Ammon's horn (tissue), 1 donor: ENCODE results near the gene ADAT2.

ENCODE experiments used
- DNase-seq: peaks from one replicate; pipeline ENCODE4 v3.0.0-alpha.2; 2016; ENCODE audit warnings: low spot score

Gene ADAT2

DNA sequence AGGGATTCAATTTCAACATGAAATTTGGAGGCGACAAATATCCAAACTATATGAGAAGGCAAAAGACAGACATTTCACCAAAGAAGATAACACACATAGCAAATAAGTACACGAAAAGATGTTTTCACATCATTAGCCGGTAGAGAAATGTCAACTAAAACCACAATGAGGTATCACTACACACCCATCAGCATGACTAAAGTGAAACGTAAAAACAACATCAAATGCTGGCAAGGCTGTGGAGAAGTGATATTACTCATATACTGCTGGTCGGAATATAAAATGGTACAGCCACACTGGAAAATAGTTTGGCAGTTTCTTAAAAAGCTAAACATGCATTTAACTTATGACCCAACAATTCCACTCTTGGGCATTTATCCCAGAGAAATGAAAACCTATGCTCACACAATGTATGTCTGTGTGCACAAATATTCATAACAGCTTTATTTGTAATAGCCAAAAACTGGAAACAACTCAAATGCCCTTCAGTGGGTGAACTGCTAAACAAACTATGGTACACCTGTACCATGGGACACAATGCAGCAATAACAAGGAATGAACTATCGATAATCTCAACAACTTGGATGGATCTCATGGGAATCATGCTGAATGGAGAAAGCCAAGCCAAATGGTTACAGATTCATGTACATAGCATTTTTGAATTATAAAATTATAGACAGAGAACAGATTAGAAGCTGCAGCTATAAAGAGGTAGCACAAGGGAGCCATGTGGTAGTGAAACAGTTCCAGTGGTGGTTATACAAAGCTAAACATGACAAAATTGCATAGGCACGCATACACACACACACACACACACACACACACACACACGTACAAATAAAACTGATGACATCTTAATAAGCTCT lies 8.6 kb downstream of the ADAT2 start:
- DNase-seq, result no peak

DNA sequence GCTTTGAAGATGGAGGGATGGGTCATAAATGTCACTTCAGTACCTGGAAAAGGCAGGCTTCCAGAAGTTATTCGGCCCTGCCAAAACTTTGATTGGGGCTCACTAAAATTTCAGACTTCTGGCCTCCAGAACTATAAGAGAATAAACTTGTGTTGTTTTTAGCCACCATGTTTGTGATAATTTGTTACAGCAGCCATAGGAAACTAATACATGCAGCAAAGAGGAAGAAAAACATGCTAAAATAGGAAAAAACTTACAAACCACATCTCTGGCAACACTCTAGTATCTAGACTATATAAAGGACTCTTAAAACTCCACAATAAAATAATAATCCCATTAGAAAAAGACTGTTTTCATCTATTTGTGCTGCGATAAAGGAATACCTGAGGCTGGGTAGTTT lies 9.5 kb downstream of the ADAT2 start:
- no peak for DNase-seq

DNA sequence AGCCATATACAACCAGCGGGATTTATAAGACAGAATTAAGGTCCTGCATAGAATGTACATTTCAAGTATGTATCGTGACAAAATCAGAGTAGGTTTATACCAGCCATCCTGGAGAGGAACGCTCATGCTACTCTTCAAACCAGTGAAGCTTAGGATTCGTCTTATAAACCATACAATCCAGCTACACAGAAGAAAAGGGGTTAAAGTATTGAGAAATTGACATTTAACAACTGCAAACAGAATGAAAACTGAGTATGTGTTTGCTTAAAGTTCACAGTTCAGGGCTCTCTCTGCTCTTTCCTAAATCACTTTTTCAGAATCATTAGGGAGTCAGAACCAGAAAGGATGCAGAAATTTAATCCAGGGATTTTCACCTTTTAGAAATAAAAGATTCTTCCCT lies 17.9 kb downstream of the ADAT2 start:
- DNase-seq, result no peak

DNA sequence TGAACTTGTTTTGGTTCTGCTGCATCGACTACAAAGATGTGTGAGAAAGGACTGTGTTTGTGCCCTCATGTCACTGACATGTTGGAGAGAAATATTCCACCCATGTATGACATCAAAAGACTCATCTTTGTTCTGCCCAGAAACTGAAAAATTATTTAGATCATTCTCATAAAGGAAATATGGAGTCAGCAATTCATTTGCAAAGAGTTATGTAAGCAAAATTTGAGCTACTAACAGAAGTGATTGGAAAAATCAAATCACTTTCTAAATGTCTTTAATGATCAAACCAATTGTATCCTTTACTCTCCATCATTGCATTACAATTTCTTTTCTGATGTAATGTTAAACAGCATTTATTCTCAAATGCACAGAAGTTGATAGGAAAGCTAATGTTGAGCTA lies 19.3 kb downstream of the ADAT2 start:
- no peak for DNase-seq

DNA sequence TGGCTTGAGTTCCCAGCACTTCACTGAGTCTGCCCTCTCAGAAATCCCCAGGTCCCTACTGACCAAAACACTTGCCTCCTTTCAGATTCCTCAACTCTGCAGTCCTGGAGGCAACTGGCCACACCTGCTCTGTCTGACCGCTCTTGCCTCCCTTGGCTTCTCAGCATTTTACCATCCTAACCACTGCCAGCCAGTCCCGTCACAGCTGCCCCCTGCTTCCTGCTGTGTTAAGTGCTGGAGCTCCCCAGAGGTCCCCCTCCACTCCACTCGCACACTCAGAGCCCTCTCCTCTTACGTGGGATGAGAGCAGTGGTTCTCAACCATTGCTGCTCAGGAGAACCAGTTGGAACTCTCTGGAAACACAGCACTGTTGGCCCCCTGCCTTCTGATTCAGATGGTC lies 20.5 kb downstream of the ADAT2 start:
- DNase-seq, result no peak

DNA sequence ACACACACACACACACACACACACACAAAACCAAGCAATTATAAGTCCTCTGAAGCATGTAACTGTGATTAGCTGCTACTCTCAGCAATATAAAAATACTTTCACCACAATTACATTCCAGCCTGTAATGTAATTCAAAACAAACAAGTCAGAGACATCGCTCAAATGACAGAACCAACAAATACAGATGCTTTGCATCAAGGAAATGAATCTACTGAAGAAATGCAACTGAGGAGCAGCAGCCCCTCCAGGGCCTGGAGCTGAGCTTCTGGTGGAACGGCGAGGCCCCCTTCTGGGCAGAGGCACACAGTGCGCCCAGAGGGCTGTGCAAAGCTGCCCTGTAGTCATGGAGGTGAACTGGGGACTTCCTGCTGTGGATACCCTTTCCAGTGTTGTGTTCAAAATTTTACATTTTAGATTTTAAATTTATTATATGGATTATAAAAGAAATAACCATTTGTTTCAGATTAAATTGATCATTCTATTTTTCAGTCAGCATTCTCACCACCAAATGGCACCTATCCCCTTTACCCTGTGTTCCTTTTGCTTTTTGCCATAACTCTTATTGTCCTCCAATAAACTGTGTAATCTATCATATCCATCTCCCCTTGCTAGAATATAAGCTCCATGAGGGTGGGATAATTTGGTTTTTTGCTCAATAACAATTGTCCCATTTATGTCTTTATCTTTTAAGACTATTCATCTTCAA lies 23.2 kb downstream of the ADAT2 start:
- peak; percentile 84 for DNase-seq

DNA sequence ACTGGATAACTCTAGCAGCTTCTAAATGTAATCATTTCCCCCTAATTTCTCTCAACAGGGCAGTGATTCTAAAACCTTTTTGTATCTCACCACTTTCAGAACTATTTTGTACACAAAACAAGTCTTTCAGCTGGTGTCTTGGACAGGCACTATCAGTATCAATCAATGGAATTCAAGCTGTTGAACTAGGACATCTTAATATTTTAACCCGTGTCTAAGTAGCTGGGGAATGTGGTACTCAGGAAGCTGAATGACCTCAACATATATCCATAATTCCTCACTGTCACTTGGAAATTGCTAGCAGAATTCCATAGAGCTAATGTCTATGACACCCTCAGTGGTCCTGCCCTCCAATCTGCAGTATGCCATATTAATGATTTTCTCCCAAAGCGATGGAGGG lies 24.5 kb downstream of the ADAT2 start:
- no peak for DNase-seq

DNA sequence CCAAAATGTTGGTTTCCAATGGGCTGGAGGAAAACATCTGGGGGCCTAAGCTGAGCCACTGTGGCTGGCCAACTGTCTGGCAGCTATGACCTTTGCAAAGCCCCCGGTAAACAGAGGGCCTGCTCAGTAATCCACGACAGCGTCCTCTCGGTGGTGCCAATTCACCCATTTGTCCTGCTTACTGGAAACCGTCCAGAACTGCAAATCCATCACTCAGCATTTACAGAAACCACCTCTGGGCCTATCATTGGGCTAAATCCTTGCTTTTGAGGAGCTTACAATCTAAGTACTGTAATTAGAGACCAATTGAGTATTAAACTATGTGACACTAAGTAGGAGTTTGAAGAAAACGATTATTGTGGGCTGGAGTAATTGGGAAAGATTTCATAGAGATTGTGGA lies 31.0 kb downstream of the ADAT2 start:
- no peak for DNase-seq

DNA sequence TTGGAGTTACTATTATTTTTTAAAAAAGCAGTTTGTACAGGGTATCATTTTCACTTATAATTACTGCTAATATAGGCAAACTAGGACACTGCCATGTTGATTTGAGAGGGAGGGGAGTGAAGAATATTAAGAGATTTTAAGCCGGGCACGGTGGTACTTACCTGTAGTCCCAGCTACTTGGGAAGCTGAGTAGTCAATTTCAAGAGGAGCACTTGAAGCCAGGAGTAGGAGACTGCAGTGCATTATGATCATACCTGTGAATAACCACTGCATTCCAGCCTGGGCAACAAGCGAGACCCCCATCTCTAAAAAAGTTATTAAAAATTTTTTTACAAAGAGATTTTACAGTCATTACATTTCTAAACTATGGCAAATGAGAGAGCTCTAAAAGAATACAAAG lies 35.7 kb downstream of the ADAT2 start:
- DNase-seq, result no peak

DNA sequence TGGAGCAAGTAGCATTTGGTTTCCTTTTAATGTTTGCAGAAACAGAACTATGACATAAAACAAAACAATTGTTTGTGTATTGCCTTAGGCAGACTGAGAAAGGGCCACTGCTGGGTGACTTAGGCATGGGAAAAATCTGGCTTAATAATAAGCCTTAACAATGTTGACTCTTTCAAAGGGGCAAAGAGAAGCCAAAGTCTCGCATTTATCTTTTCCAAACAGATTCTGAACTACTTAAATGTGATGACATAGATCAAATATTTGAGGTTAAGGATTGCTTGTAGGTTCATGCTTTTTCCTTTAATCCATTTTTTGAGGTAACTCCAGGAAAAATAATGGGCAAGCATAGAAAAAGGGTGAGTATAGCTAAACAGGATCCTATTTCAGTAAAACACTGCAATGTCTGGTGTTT lies 39.6 kb downstream of the ADAT2 start:
- DNase-seq, result no peak

DNA sequence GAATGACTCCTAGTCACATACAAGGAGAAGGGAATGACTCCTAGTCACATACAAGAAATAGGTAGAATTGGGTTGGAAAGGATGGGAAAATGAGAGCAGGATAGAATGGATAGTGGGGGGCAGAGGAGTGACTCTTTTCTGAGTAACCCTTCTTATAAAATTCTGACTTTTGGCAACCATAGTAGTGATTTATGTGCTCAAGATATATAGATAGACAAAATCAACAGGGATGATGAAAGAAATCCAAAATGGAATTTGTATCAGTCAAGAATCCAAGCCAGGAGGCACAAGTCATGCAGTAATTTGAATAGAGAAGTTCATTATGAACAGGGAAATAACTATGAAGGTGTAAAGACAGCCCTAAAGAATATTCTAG lies 41.7 kb downstream of the ADAT2 start:
- no peak for DNase-seq

DNA sequence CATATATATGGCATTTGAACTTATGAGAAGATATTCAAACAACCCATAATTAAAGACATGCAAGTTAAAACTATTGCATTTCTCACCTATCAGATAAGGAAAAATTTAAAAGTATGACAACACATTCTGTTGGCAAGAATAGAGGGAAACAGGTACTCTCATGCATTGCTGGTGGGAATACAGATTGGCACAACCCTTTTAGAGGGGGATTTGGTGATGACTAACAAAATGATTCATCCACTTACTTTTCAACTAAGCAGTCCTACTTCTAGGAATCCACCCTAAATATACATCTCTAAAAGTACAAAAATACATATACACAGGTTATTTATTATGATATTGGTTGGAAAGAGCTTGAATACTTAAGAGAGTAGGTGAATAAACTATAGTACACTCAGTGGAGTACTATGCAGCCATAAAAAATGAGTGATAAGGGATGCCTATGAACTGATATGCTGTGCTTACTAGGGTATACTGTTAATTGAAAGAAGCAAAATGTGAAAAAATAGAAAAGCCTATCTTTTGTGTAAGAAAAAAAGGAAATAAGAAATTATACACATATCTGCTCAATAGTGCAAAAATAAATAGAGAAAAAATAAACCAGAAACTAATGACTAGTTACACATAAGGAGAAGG lies 42.2 kb downstream of the ADAT2 start:
- DNase-seq, result no peak

DNA sequence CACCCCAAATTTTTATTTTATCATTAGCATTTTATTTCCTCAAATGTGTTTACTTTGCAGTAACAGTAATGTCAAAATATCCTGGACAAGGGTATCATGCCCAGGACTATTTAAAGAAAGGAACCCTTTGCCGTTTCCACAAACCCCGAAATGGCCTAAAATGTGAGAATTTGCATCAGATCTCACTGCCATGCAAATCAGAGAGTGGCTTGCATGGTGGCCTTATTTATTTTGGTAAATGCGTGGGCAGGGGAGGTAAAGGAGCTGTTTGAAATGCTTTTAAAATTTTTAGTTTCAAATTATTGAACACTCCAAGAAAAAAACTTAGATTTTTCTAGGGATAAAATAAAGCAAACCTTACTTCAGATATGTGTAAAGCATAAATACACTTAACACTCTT lies 43.8 kb downstream of the ADAT2 start:
- DNase-seq, result no peak

DNA sequence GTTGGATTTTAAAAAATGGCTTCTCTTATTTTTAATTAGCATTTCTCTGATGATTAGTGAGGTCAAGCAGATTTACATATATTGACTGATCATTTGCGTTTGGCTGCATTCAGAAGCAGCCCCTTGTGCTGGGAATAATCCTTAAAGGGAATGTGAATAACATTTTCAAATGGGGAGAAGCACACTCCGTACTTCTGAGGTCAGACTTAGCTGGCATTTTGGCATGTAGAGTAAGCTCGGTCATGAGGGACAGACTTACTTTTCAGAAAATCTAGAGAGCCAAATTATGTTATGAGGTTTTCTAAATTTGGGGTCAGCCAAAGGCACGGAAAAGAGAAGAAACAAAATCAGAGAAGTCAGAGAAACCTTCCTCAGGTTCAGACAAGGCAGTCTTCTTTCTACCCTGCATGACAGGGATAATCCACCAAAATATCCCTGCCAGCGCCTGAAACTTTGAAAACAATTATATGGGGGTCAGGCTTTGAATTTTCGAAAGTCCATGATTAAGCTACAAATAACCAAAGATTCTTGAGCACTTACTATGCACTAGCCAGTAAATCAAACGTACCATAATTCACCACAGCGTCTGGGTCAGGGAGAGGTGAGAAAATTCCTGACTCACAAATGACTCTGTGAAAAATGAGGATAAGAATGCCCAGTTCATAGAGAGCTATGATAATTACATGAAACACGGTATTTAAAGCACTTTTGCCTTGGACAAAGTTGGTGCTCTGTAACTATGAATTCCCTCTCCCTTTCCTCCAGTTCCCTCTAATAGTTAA lies 44.9 kb downstream of the ADAT2 start:
- no peak for DNase-seq

DNA sequence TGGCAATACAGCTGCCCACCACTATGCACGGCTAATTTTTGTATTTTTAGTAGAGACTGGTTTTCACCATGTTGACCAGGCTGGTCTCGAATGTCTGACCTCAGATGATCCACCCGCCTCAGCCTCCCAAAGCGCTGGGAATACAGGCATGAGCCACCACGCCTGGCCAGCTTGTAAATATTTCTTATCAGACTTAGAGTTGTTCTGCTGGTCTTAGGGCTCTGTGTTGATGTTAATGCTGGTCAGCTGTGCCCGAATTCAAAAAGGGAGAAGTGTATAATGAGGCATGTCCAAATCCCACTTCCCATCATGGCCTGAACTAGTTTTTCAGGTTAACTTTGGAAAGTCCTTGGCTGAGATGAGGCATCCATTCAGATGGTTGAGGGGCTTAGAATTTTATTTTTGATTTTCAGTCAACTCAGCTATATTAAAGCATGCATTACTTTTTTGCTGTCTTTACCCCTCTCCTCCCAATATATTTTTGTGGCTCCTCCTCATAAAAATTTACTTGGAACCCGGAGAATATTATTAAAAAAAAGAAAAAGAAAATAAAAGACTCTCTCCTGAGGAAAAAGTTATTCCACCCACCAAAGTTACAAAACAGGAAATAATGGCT lies 47.7 kb downstream of the ADAT2 start:
- no peak for DNase-seq

DNA sequence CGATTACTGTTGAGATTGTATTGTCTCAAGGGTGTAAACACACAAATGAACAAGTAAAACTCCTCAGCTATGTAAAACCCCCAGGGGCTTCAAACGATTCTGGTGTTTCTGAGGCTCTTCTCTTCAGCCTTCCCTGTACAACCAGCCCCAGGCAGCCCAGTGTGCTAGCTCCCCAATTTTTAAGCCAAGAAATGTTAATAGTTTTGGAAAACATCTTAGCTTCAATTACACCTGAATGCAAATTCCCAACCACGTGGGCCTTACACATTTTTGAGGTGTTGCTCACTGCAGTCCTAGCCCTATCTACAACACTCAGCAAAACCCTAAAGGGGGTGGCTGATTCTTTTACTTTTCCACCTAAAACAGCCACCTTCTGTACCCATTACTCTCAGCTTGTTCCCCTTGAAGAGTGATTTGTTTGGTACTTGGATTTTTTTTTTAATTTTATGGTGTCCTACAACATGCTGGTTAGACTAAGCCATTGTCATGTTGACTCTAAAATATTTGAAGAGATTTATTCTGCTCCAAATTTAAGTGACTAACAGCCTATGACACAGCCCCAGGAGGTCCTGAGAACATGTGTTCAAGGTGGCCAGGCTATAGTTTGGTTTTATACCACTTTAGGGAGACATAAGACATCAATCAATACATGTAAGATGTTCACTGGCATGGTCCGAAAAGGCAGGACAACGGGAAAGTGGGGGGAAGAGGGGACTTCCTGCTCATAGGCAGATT lies 48.7 kb downstream of the ADAT2 start:
- DNase-seq, result no peak

DNA sequence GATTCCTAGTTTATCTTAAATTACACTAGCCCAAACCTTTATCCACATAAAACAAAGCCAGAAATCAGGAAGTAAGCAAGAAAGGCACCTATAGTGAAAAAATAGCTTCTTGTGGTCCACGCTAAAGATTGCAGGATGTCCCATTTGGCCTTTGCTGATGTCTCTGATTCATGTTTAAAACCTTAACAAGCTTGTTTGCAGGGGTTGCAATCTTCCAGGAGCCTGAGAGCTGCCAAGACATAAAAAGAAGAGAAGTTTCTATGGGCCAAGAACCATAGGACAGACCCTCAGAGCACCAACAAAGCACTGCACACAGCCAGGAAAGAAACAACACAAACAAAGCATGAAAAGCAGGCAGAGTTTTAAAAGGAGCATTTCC lies 49.4 kb downstream of the ADAT2 start:
- DNase-seq, result no peak

DNA sequence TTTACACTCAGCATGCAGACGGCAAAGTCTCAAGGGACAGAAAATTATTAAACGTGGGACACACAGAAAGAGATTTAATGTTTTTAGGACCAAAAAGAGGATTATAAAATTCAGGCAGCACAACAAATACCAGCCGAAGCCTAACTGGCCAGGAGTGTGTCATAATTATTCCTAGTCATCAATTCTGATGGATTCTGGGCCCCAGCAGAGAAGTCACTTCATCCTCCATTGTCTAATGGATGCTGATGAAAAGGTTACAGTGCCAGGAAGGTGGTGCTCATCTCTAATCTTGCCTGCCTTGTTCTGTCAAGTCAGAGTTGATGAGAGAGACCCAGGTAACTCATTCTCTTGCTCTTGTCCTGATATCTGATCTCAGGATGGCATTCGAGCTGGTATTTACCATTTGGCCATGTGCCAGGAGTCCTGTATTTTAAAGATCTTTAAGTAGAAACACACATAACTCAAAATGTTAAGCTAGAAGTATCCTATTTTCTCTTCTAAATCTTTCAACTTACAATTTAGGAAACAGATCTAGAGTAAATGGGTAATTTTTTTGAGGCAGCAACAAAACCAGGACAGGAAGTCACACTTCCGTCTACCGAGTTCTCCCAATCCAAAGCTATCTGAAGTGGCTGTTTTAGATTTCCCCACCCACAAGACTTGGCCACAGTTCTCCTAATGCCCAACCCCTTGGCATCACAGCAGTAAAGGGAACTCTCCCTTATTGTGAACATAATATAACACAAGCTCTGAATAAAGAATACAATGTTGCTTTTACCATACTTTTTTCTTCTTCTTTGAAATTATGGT lies 50.0 kb downstream of the ADAT2 start:
- peak; percentile 46 for DNase-seq

DNA sequence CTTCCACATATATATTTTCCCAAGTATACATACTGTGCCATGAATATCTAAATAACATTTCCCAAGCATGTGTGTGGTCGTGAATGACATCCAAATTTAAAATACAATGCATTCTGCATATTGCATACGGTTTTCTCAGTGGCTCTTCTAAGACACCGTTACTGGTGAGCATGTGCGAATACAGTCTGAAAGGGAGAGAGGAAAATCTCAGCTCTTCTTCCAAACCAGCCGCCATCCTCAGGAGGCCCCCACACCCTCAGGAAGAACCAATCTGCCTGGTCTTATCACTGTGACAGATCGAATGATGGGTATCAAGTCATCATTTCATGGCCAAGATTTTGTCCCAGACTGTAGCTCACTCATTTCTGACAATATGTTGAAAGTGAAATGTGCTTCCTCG lies 50.7 kb downstream of the ADAT2 start:
- DNase-seq, result no peak

DNA sequence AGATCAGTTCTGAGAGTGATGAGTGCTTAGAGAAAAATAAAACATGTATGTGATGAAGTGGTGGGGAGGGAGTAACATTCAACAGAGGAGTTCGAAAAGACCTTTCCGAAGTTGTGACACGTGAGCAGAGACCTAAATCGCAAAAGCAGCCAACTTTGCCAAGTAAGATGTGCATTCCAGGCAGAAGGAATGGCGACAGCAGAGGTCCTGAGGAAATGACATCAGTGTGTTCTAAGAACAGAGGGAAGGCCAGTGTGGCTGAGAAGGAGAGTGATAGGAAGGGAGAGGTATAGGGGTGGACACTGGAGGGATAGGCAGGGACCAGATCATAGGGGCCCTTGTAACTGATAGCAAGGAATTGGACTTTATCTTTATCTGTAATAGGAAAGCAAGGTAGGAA lies 51.3 kb downstream of the ADAT2 start:
- DNase-seq, result no peak
